A549 treated with CpdA at 1 μM for 4 hours (cell line): ENCODE results near the gene GOLGA8S. TPM values are rescaled to one million over a fixed set of nuclear protein-coding genes. Genes with fewer than 3 reads are reported as not detected.

Experiments
- total RNA-seq: library from RNA; stranded (reverse); fragments of 200-300 nt; extraction: Qiagen RNA extraction; gene quantifications from 5 replicates; pipeline ENCODE4 v1.2.3, GENCODE V29; 2022; ENCODE audit warnings: low read depth

GOLGA8S gene
- total RNA-seq, result 0.10 to 0.20 TPM (median 0.15 TPM) in 5 replicates

DNA sequence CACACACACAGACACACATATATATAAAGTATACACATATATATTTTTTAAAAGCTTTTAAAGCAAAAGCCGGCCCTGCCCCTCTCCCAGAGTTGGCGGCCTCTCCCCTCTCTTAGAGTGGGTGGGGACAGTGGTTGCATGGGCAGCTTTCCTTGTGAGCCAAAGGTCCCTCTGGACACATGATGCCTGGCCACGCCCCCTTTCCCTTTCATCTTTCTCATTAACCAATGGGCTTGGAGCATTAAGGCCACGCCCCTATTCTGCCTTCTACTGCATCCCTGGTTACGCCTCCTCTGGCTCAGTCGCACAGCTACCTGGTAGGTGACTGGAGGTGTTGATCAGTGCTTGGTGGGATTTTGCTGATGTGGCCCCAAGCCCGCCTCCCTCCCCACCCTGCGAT, at the start of gene GOLGA8S:
Gene GOLGA8S (plus strand): TSS at position 301 of the 400 bp plus-strand sequence. CDS start 62 bp downstream, at position 363.

DNA sequence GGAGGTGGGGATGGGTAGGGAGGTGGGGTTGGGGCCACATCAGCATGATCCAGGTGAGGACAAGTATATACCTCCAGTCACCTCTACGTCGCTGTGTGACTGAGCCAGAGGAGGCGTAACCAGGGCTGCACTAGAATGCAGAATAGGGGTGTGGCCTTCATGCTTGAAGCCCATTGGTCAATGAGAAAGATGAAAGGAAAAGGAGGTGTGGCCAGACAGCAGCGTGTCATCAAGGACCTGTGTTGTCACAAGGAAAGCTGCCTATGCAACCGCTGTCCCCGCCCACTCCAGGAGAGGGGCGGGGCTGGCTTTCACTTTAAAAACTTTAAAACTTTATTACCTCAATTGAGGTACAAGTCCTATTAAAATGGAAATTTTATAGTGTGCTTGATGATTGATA, 20.5 kb upstream of the GOLGA8S start, which contains the start of gene GOLGA6L26:
Gene GOLGA6L26 (minus strand): TSS at position 101 of the 400 bp plus-strand sequence. CDS start 61 bp downstream, at position 40.

Other genes with a start within 250 kb of the GOLGA8S start
- not detected in 5 replicates for gene GOLGA6L1, start 217.9 kb upstream of the GOLGA8S start, total RNA-seq
- gene GOLGA6L26, start 20.6 kb upstream of the GOLGA8S start, total RNA-seq, result not detected in 5 replicates
- gene GOLGA6L2, start 92.5 kb downstream of the GOLGA8S start, total RNA-seq, result not detected in 5 replicates
- 1.6 to 4.6 TPM (median 2.5 TPM) in 5 replicates for gene MKRN3, start 210.9 kb downstream of the GOLGA8S start, total RNA-seq